DMS53 (cell line): Measurements from ENCODE around the gene PLAAT1.

Experiments used
- DNase-seq: peaks from one replicate; lab custom pipeline; 2025; lab: John Stamatoyannopoulos, UW

Gene PLAAT1

DNA sequence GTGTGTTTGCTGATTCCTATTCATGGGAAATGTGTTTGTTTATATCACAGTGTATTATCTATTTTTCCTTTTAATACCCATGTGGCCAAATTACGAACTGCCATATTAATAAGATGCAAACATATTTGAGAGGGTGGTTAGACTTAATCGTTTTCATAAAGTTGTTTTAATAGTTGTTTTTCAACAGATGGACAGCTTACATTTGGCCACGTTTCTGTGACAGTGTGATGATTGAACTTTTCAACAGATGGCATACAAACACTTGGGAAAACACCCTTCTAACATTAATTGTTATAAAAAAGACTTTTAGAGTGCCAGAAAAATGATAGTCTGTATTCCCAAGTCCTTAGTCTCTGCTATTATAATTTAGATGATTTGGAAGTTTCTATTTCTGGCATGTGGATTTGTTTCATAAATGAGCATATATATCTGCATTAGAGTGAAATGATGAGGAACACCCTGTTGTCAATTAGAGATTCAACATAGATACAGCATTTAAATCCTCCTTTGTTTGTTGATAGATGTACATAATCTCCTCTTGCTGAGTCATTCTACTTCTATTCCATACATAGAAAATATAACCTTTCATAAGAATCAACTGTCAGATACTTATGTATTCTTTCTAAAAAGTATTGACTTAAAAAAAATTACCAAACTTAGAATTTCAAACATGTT, 13.1 kb downstream of the PLAAT1 start:
- no peak for DNase-seq

DNA sequence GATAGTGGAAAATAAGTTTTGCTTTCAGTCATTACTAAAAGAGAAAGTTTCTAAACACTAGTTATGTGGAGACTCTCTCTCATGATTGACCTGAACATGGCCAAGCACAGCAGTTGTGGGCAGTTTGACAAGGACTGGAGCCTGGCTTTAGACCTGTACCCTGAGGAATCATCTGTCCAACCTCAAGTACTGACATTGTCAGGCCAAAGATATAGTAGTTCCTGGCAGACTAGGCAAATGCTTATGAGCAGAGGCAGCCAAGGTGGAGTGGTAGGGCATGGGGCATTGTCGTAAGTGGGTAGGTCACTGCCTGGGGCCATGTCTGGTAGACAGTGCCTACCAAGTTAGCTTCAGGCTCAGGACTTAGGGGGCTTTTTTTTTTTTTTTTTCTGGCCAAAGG, 20.9 kb downstream of the PLAAT1 start:
- DNase-seq, result no peak

GRCh38 chr3:193262707-193263106, 21.7 kb downstream of the PLAAT1 start:
- no peak for DNase-seq

- DNase-seq, result no peak
These were observed 28.5 kb downstream of the PLAAT1 start for GRCh38 chr3:193269343-193270028.

- peak; percentile 1 for DNase-seq
These were observed 29.4 kb downstream of the PLAAT1 start for GRCh38 chr3:193270451-193270850.

- no peak for DNase-seq
These were observed 30.2 kb downstream of the PLAAT1 start for GRCh38 chr3:193271101-193271840.

- no peak for DNase-seq
These were observed 51.4 kb downstream of the PLAAT1 start for GRCh38 chr3:193292386-193292785.

DNA sequence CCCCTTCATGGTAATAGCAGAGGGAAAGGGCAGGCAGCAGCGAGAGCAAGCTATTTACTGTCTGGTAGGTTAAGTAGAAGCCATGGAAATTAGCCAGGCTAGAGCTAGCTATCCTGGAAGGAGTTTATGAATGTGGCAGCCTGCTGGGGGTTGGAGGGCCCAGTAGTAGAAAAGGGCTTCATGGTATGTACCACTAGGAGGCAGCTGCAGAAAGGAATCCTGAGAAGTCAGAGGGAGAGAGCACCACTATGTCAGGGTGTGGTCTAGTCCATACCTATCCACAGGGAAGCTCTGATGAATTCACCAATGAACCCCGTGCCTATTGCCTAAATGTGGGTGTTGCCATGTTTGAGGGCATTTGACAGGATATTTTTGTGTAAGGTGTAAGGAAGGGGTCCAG, 55.0 kb downstream of the PLAAT1 start:
- no peak for DNase-seq

- no peak for DNase-seq
These were observed 56.4 kb downstream of the PLAAT1 start for GRCh38 chr3:193297421-193297820.

DNA sequence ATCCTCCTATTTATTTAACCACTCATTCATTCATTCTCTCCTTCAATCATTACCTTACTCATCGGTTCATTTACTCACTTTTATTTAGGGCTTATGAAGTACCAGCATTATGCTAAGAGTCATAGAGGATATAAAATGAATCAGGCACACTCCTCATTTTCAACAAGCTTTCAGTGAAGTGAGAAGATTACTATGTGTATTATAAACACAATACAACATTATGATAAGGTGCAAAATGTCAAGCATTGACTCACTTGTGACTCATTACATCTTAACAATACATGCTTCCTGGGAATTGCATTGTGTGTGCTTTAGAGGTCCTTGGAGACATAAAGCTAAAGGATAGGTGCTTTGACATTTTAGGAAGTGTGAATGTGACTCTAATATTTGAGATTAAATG, 60.4 kb downstream of the PLAAT1 start:
- peak; percentile 66 for DNase-seq

- no peak for DNase-seq
These were observed 64.3 kb downstream of the PLAAT1 start for GRCh38 chr3:193305356-193305755.

DNA sequence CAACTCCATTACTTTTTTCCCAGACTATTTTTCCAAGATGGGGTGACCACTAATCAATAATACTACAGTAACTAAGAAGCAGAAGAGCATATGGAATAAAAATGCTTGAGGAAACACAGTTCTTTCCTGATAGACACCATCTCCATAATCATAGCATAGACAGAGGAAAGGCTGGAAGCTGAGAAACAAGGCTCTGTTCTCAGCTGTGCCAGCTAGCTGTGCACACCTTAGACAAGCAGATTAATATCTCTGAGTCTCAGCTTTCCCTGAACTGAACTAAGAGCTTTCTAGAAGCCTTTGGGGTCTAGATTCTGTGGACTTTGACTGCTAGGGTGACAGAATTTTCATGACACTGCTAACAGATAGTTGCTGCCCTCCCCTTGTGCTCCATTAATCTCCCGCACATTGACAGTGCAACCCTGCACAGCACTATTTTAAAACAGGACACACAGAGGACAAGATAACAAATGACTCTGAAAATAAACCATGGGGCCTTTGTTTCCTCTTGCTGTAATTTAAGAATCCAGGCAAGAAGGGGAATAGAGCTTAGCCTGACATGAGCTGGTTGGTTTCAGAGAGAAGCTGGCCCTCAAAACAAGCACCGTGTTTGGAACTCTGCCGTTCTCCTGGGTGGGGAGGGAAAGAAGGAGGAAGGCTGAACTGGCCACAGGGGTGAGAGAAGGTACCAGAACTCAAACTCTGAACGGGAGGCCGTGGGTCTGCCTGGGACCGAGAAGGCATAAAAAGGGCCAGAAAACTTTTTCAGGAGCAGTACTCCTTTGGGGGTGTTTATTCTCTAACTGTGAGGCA, 70.1 kb downstream of the PLAAT1 start:
- no peak for DNase-seq

DNA sequence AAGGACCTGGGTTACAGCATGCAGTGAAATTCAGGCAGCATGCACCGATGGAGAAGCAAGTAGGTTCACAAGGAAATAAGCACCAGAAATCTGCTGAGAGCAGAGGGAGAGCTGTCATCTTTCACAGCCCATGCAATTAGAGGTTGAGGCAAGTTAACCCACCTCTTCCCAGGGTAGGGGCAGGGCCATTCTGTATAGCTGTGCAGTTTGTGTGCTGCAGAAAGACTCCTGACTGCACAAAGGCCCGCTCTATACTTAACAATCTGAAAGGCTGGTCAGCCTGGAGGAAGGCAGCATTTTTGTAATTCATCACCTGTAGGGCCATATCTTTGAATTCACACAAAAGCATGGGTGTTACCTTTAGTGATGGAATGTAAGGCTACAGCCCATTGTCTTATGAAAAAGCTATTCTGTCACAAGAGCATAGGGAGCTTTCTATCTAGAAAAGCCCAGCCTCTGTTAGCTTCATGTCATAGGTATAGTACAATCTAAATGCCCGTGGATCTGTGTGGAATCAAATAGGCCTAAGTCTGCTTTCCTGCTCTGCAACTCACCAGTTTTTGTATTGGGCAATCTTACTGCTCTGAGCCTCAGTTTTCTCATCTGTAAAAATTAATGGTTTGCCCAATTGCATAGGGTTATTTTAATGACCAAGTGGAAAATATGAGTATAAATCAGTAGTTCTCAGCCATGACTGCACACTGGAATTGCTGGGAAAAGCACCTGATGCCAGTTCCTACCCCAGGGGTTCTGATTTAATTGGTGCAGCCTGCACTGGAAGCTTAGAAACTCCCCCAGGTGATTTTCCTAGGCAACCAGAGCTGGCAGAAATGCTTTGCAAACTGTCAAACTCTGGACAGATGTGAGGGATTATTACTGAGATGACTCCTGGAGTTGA, 72.3 kb downstream of the PLAAT1 start:
- no peak for DNase-seq

DNA sequence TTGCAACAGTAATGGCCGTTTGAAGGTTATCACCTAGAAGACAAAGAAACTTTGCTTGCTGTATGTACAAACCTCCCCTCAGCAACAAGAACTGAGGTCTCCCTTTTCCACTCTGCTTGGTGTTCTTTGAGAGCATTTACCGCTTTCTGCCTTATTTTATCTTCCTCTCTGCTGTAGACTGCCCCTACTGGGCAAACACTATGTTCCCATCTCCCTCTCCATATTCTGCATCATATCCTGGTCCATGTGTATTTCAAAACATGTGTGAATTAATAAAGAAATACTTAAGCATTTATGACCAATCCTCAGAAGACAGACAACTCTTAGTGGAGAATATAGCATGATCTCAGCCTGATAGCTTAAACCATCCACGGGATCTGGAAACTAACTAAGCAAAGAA, 73.1 kb downstream of the PLAAT1 start:
- DNase-seq, result peak; percentile 5

- no peak for DNase-seq
These were observed 76.8 kb downstream of the PLAAT1 start for GRCh38 chr3:193317682-193318300.
